Vagina (tissue), 2 donors: ENCODE measurements around the gene OR13C8. TPM values are rescaled to one million over a fixed set of nuclear protein-coding genes. Genes with fewer than 3 reads are reported as not detected.

ENCODE experiments used
- DNase-seq, 2 donors: peaks; one replicate each; pipeline ENCODE4 v3.0.0-alpha.2; 2017; ENCODE audit errors: extremely low spot score in 2 of 2
- H3K27ac ChIP-seq: fragments of 200-600 bp; sonication (generic); one replicate; pipeline ENCODE4 v1.5.1; 2019
- H3K27me3 ChIP-seq: fragments of 200-600 bp; sonication (generic); one replicate; pipeline ENCODE4 v1.5.1; 2019
- H3K36me3 ChIP-seq, 2 donors: fragments of 200-600 bp; sonication (generic); one replicate each; pipeline ENCODE4 v1.5.1; 2017 to 2019
- H3K4me1 ChIP-seq: fragments of 200-600 bp; sonication (generic); one replicate; pipeline ENCODE4 v1.5.1; 2019
- H3K4me3 ChIP-seq, 2 donors: fragments of 200-600 bp; sonication (generic); 1 replicate in 1 of 2; 2 replicates in 1 of 2; pipeline ENCODE4 v1.5.1; 2016 to 2019
- H3K9me3 ChIP-seq: fragments of 200-600 bp; sonication (generic); one replicate; pipeline ENCODE4 v1.5.1; 2019
- CTCF ChIP-seq, 3 experiments: fragments of 450-650 bp in 2 of 3; fragments of 200-600 bp in 1 of 3; sonication (generic) in 1 of 3; IDR thresholded peaks; one replicate each; pipeline ENCODE4 v1.5.1; 2017 to 2019; ENCODE audit warnings: antibody characterized with exemption in 3 of 3, mild to moderate bottlenecking in 2 of 3, moderate library complexity in 2 of 3
- POLR2A ChIP-seq, 2 donors: fragments of 450-650 bp; IDR thresholded peaks; one replicate each; pipeline ENCODE4 v1.6.1; 2017; ENCODE audit warnings: antibody characterized with exemption in 2 of 2, mild to moderate bottlenecking in 2 of 2, moderate library complexity in 2 of 2
- POLR2AphosphoS5 ChIP-seq, 2 donors: sonication (generic); formaldehyde crosslinking; IDR thresholded peaks; one replicate each; pipeline ENCODE4 v1.9.0; 2017; ENCODE audit warnings: antibody characterized with exemption in 2 of 2, mild to moderate bottlenecking in 2 of 2, low read depth in 1 of 2; ENCODE audit not compliant: insufficient read depth in 1 of 2
- intact Hi-C: fragments of 100-400 bp; cut with DNase I; formaldehyde crosslinking; loops from one replicate; pipeline ENCODE4 v1.15.1; 2023
- total RNA-seq: library from RNA; depleted of rRNA; stranded (reverse); fragments of >200 nt; gene quantifications from one replicate; pipeline ENCODE4 v1.2.3, GENCODE V29; 2016

The OR13C8 gene
- total RNA-seq, 1 donor from 2014 or later: not detected

- H3K4me3 ChIP-seq: no peak overlapping the region
Observed at GRCh38 chr9:104544644-104545043, 24.3 kb upstream of the OR13C8 start.

GRCh38 chr9:104553261-104553660, 15.7 kb upstream of the OR13C8 start:
- Histone ChIP-seq H3K27me3 (no peaks in the 10 kb centered on the region), H3K27ac (no peak overlapping the region), H3K9me3 (no peaks in the 10 kb centered on the region), H3K4me1 (no peaks in the 10 kb centered on the region), H3K36me3 (no peaks in the 10 kb centered on the region), H3K4me3 (no peak overlapping the region)
- TF ChIP-seq POLR2A (IDR thresholded peaks at IDR 0.05): no peak
- TF ChIP-seq POLR2AphosphoS5 (IDR thresholded peaks at IDR 0.05; ENCODE audit: insufficient read depth in 1 of 2, low read depth in 1 of 2): no peak
- TF ChIP-seq CTCF (IDR thresholded peaks at IDR 0.05): no peak
- intact Hi-C loops: no loop called here
- DNase-seq: no peak

More at GRCh38 chr9:104544644-104545043, 24.3 kb upstream of the OR13C8 start:
- no peak overlapping the region for H3K27ac ChIP-seq
- H3K9me3 ChIP-seq: no peaks in the 10 kb centered on the region
- DNase-seq: no peak
- H3K4me1 ChIP-seq: no peaks in the 10 kb centered on the region
- TF ChIP-seq POLR2AphosphoS5 (IDR thresholded peaks at IDR 0.05; ENCODE audit: insufficient read depth in 1 of 2, low read depth in 1 of 2): no peak
- no peaks in the 10 kb centered on the region for H3K36me3 ChIP-seq
- H3K27me3 ChIP-seq: no peaks in the 10 kb centered on the region
- intact Hi-C loops: no loop called here

GRCh38 chr9:104555521-104555920, 13.4 kb upstream of the OR13C8 start:
- intact Hi-C loops: no loop called here
- Histone ChIP-seq H3K4me1 (no peaks in the 10 kb centered on the region), H3K27ac (no peak overlapping the region), H3K27me3 (no peaks in the 10 kb centered on the region), H3K4me3 (no peak overlapping the region), H3K36me3 (no peaks in the 10 kb centered on the region), H3K9me3 (no peaks in the 10 kb centered on the region)
- DNase-seq: no peak
- TF ChIP-seq CTCF (IDR thresholded peaks at IDR 0.05) (no peak), POLR2AphosphoS5 (IDR thresholded peaks at IDR 0.05; ENCODE audit: insufficient read depth in 1 of 2, low read depth in 1 of 2) (no peak), POLR2A (IDR thresholded peaks at IDR 0.05) (no peak)

- H3K4me3 ChIP-seq: no peak overlapping the region
- H3K36me3 ChIP-seq: no peaks in the 10 kb centered on the region
- H3K4me1 ChIP-seq: no peaks in the 10 kb centered on the region
- no peaks in the 10 kb centered on the region for H3K27me3 ChIP-seq
- TF ChIP-seq CTCF (IDR thresholded peaks at IDR 0.05) (no peak), POLR2A (IDR thresholded peaks at IDR 0.05) (no peak), POLR2AphosphoS5 (IDR thresholded peaks at IDR 0.05; ENCODE audit: insufficient read depth in 1 of 2, low read depth in 1 of 2) (no peak)
- DNase-seq: no peak
- intact Hi-C loops: no loop called here
- no peak overlapping the region for H3K27ac ChIP-seq
- H3K9me3 ChIP-seq: no peaks in the 10 kb centered on the region
Observed at GRCh38 chr9:104556830-104557634, 11.9 kb upstream of the OR13C8 start.

- H3K27me3 ChIP-seq: no peaks in the 10 kb centered on the region
- no peak overlapping the region for H3K27ac ChIP-seq
- no peak for DNase-seq
- no peaks in the 10 kb centered on the region for H3K4me1 ChIP-seq
- no peak overlapping the region for H3K4me3 ChIP-seq
- intact Hi-C loops: no loop called here
- TF ChIP-seq POLR2AphosphoS5 (IDR thresholded peaks at IDR 0.05; ENCODE audit: insufficient read depth in 1 of 2, low read depth in 1 of 2): no peak
- TF ChIP-seq POLR2A (IDR thresholded peaks at IDR 0.05): no peak
- TF ChIP-seq CTCF (IDR thresholded peaks at IDR 0.05): no peak
- no peaks in the 10 kb centered on the region for H3K9me3 ChIP-seq
- H3K36me3 ChIP-seq: no peaks in the 10 kb centered on the region
Observed at GRCh38 chr9:104564358-104564757, 4.6 kb upstream of the OR13C8 start.
